ENCODE measurements around the gene TPCN1.

Gene TPCN1

DNA sequence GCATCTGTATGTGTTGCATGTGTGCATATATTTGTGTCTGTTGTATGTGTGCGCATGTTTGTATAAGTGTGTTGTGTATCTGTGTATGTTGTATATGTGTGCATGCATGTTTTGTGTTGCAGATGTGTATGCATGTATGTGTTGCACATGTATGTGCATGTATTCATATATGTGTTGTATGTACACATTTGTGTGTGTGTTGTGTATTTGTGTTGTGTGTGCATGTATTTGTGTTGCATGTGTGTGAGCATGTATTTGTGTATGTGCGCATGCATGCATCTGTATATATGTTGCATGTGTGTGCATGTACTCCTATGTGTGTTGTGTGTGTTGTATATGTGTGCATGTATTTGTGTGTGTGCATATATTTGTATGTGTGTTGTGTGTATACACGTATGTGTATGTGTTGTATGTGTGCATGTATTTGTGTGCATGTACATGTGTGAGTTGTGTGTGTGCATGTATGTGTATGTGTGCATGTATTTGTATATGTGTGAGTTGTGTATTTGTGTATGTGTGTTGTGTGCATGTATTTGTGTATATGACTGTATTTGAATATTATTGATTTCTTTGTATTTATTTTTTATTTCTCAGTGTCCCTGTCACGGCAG is 96.9 kb downstream of the TPCN1 start:
- DNase-seq: no peak

GRCh38 chr12:113318900-113319628 is 97.8 kb downstream of the TPCN1 start:
- DNase-seq: no peak

DNA sequence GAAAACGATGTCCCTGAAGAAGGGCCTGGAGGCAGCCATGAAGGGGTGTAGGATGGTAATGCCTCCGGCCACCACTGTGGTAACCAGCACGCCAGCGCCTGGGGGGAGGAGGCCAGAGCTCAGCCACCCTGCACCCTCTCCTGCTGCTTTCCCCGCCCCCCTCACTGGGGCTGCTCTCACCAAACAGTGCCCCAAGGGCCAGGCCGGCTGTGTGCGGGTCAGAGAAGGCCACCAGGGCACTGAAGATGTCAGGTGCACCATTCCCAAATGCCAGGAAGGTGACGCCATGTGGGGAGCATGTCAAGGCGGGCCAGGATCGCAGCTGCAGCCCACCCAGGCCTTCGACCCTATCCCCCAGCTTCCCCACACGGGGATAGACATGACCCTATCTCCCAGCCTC is 99.1 kb downstream of the TPCN1 start:
- no peak for DNase-seq

DNA sequence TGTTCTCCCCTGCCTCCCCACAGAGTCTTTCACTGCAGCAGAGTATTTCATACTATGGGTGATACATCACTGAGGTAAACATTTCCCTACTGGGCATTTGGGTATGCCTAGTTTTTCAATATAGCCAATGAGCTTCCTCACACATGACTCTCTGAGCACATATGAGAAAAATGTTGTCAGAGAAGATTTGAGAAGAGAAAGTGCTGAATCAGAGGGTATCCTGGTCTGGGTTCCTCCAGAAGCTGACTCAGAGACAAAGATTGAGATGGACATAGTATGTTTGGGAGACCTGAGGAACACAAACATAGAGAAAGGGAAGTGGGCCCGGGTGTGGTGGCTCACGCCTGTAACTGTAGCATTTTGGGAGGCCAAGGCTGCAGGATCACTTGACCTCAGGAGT is 101.1 kb downstream of the TPCN1 start:
- no peak for DNase-seq

DNA sequence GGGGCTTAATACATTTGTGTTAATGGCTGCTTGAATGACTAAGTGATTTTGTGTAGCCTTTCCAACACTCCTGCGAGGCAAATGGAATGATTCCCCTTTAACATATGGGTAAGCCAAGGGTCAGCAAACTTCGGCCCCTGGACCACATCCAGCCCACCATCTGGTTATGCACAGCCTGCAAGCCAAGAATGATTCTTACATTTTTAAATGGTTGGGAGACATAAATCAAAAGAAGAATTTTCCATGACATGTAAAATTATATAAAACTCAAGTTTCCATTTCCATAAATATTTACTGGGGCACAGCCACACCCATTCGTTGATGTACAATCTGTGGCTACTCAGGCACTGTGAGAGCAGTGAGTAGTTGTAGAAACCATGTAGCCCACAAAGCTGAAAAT is 104.7 kb downstream of the TPCN1 start:
- DNase-seq: peak; percentile 27

DNA sequence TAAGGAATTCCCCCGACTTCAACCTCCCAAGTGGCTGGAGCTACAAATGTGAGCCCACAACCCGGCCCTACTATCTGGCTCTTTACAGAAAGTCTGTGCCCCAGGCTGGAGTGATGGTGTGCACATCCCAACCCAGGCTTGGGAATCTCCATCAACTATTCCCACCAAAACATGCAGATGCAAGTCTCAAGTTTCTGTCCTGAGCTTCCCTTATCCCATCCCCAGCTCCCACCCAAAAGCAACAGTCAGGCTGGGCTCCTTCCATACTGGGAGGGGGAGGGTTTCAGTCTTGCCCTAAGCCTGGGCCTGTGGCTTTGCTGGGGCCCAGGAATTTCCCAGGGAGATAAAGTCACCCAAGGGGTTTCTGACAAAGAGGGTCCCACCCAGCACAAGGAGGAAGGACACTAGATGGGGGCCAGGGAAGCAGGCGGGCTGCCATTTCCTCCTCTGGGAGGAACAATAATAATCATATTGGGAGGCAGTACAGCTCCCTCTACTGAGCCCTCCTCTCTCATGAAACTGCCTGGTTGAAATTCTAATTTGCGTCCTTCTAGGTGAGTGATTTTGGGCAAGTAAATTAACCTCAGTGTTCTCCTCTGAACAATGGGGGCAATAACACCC is 105.6 kb downstream of the TPCN1 start:
- no peak for DNase-seq

DNA sequence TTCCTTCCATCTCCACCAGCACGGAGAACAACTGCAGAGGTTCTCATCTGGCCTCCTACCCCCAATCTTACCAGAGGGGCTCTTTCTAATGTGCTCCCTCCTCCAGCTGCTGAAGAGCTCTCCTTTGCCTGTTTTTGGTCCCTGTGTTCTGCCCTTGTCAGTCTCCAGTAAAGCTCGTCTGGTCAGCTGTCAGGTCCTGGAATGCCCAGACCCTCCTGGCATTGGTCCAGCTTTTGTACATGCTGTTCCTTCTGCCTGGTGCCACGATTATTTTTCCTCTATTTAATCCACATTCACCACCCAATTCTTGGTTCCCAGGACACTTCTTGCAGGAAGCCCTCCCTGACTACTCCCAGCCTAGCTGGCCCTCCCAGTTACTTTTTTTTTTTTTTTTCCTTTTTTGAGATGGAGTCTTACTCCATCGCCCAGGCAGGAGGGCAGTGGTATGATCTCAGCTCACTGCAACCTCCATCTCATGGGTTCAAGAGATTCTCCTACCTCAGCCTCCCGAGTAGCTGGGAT is 107.2 kb downstream of the TPCN1 start:
- no peak for DNase-seq

DNA sequence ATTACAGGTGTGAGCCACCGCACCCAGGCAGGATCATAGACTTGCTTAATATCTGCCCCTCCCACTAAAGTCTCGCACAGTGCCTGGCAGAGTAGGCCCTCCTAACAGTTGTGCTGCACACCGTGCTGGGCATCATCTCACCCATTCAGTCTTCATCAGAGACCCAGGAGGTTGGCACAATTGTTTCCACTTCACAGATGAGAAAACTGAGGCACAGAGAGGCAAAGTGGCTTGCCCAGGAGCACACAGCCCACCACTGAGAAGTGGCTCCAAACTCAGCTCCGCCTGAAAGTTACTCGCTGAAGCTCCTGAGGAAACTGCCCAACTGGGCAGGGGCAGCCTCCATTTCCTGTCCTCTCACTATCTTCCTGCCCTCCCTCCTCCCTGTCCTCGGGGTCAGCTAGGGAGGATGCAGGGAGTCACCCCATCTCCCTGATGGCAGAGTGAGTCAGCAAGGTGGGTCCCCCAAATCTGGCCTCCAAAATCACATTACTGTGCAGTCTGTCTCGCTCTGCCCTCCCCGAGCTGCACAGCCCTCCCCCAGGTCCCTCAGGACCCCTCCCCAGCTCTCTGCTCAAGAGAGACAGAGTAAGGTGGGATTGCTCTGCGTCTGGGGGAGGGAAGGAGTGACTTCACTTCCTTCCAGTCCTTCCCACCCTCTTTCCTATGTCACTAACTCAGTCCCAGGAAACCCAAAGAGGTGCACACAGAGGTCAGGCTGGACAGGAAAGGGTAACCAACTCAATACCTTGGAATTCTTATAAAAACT is 107.9 kb downstream of the TPCN1 start:
- no peak for DNase-seq

- no peak for DNase-seq
Observed at GRCh38 chr12:113329791-113330417, 108.6 kb downstream of the TPCN1 start.

DNA sequence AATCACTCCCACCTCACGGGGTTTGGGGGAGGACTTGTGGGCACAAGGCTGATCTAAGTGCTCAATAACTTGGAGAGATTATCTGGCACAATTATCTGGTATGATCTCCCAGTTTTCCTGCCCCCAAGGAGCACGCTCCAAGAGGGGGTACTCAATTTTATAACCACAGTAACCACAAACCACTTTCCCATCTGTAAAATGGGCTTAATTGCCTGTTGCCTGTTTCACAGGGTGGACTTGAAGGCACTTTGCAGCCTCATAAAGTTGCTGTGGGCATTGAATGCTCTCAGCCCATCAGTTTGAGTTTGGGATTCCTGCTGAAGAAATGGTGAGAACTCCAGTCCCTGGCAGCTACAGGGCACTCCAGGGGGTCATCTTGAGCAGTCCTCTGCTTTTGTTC is 109.2 kb downstream of the TPCN1 start:
- DNase-seq: no peak

DNA sequence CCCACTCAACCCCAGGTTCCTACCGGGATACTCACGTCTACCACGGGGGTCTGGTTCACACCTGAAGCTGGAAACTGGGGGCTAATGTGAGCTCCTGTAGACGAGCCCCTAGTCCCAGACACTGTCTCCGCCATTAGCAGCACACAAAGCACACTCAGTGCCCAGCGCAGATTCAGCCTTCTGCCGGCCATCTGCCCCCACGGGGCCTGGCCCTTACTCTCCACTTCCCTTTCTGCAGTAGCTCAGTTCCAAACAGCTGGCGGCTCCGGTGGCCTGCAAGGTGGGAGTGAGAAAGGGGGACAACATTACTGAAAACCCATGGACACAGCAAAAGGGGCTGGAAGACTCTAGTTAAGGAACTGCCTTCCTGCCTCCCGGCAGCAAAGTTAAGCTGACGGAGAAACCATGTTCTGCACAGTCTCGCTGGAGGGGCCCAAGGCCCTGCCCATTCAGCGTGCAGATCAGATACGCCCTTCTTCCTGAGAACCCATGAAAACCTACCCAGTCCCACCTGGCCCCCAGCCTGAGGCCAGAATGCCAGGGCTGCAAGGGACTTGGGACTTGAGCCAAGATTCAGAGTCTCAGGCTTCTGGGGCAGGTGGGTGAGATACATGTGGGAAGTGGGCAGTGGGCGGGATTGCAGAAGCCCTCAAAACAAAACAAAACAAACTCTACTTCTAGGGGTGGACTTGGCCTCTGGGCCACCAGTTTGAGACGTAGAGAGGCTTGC is 111.6 kb downstream of the TPCN1 start:
- DNase-seq: no peak

DNA sequence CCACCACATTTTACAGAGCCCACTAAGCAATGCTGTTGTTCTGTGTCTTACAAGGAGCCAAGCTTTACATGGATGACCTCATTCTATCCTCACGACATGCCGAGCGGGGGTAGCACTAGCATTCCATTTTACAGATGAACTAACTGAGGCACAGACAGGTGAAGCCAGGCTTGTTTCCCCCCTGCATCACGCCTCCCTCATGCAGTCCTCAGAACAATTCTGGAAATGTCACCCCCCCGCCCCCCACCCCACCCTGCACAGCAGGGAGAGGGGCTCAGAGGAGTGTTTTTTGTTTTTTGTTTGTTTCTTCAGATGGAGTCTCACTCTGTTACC is 112.1 kb downstream of the TPCN1 start:
- no peak for DNase-seq

- no peak for DNase-seq
Observed at GRCh38 chr12:113333877-113334785, 112.9 kb downstream of the TPCN1 start.

GRCh38 chr12:113334786-113335539 is 113.7 kb downstream of the TPCN1 start, which contains the start of gene SLC8B1:
TSS of gene SLC8B1 (minus strand) at chr12:113335109. CDS start at chr12:113332878, 2,231 bp downstream.
- DNase-seq: peak; percentile 34

DNA sequence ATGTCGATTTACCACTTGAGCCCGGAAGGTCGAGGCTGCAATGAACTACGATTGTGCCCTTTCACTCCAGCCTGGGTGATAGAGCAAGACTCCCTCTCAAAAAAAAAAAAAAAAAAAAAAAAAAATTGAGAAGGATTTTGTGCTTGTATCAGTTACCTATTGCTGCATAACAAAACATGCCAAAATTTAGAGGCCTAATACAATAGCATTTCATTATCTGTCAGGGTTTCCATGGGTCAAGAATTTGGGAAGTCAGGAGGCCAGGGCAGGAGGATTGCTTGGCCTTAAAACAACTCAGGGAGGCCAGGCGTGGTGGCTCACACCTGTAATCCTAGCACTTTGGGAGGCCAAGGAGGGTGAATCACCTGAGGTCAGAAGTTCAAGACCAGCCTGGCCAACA is 118.3 kb downstream of the TPCN1 start:
- DNase-seq: no peak

DNA sequence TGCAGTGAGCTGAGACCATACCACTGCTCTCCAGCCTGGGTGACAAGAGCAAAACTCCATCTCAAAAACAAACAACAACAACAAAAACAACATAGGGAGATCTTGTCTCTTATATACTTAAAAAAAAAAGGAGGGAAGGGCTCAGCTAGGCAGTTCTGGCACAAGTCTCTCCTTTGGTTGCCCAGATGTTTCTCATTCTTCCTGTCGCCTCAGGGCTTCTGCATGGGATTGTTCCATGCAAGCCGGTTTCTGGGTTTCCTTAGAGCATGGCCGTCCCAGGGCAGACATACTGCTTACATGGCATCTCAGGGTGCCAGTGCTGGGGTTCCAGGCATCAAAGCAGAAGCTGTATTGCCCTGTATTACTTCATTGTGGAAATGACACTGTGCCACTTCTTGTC is 118.8 kb downstream of the TPCN1 start:
- DNase-seq: no peak

DNA sequence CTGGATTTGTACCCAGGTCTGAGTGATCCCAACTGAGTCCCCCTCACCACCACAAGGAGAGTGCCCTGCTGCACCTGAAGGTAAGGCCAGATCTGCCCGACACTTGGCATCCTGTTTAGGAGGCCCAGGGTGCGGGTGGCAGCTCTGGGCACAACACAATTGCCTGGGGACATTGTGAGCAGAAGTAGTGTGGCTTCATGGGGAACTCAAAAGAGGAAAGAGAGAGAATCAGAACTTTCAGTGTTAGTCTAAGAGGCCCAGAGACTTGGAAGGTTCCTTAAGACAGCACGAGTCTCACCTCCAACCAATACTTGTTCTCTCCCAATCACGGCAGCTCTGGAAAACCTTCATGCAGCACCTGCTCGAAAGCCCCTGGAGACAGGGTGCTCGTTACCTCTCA is 120.3 kb downstream of the TPCN1 start:
- no peak for DNase-seq

- no peak for DNase-seq
Observed at GRCh38 chr12:113345318-113345717, 124.1 kb downstream of the TPCN1 start.

- no peak for DNase-seq
Observed at GRCh38 chr12:113346353-113346752, 125.1 kb downstream of the TPCN1 start.

DNA sequence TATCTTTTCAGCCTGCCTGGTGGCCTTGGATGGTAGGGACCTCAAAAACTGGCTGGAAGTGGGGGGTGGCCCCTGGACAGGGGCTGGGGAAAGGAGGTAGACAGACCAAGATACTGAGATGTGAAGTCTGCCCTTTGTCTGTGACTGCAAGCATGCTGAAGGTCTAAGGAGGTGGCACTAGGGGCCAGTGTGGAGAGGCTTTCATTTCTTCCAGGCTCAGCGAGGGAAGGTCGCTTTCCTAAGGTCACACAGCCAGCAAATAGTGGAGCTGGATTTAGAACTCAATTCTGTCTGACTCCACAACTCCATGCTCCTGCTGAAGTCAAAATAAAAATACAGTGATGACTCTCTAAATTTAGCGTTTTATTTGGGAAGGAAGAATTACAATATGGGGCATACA is 125.8 kb downstream of the TPCN1 start:
- no peak for DNase-seq

All from NCI-H446 treated with DMSO at 0.1 percent for 48 hours (cell line).